Body of pancreas (tissue), 4 donors: ENCODE results near the gene ERC2. TPM values are rescaled to one million over a fixed set of nuclear protein-coding genes. Genes with fewer than 3 reads are reported as not detected.

Source experiments
- ATAC-seq: fragments of 150-250 bp; one replicate; pipeline ENCODE4 v1.9.1; 2016
- DNase-seq, 4 donors: peaks; one replicate each; pipeline ENCODE4 v3.0.0-alpha.2; 2019
- H3K27ac ChIP-seq, 4 donors: fragments of 200-600 bp; sonication (generic); 1 replicate in 3 of 4; 2 replicates in 1 of 4; pipeline versions ENCODE4 v1.5.1 to v1.6.1; 2016 to 2019; ENCODE audit warnings: mild to moderate bottlenecking in 1 of 4, mixed read lengths in 1 of 4, moderate library complexity in 1 of 4
- H3K27me3 ChIP-seq, 2 donors: fragments of 200-600 bp; sonication (generic); one replicate each; pipeline ENCODE4 v1.6.0; 2016; ENCODE audit warnings: mild to moderate bottlenecking in 1 of 2
- H3K36me3 ChIP-seq, 2 donors: fragments of 200-600 bp; sonication (generic); replicated peaks in 1 of 2; 2 replicates each; pipeline ENCODE4 v1.5.1; 2016; ENCODE audit warnings: low read depth in 2 of 2; ENCODE audit not compliant: insufficient read depth in 1 of 2
- H3K4me1 ChIP-seq: fragments of 200-600 bp; sonication (generic); one replicate; pipeline ENCODE4 v1.6.0; 2016
- H3K4me3 ChIP-seq, 2 donors: fragments of 200-600 bp; sonication (generic); 1 replicate in 1 of 2; 2 replicates in 1 of 2; pipeline ENCODE4 v1.5.1; 2016 to 2019
- H3K9me3 ChIP-seq, 3 donors: fragments of 200-600 bp; sonication (generic); 1 replicate in 2 of 3; 2 replicates in 1 of 3; pipeline ENCODE4 v1.5.1; 2016
- CTCF ChIP-seq, 7 experiments: fragments of 450-650 bp in 4 of 7; fragments of 200-600 bp in 3 of 7; sonication (generic) in 3 of 7; IDR thresholded peaks; one replicate each; pipeline ENCODE4 v1.5.1; 2016 to 2019; ENCODE audit warnings: antibody characterized with exemption in 7 of 7
- POLR2A ChIP-seq, 3 donors: fragments of 450-650 bp; IDR thresholded peaks; one replicate each; pipeline ENCODE4 v1.6.1; 2016; ENCODE audit warnings: antibody characterized with exemption in 3 of 3, mild to moderate bottlenecking in 2 of 3
- WGBS, 2 donors: methylation state at CpG; one replicate each; pipeline ENCODE4 v1.1.5; 2017; 5-methylcytosine and 5-hydroxymethylcytosine counted together
- intact Hi-C: fragments of 100-400 bp; cut with DNase I; formaldehyde crosslinking; loops from one replicate; pipeline ENCODE4 v1.15.1; 2023
- total RNA-seq, 2 donors: library from RNA; depleted of rRNA; stranded (reverse); fragments of >200 nt; gene quantifications; one replicate each; pipeline ENCODE4 v1.1.0, GENCODE V29; 2016

ERC2 gene
- total RNA-seq, 2 donors from 2014 or later: 4.0 to 4.7 TPM

GRCh38 chr3:55929154-55929869 is 539.0 kb downstream of the ERC2 start:
- H3K27me3 ChIP-seq: no peaks in the 10 kb centered on the region
- no peaks in the 10 kb centered on the region for H3K4me1 ChIP-seq
- H3K4me3 ChIP-seq: no peak overlapping the region
- 84 to 87% methylated on average over 4 of the region's 4 CpGs for WGBS, 2 donors
- H3K9me3 ChIP-seq: no peaks in the 10 kb centered on the region
- H3K36me3 ChIP-seq: no peaks in the 10 kb centered on the region
- H3K27ac ChIP-seq: no peak overlapping the region
- ATAC-seq (no peak), DNase-seq (no peak)
- TF ChIP-seq CTCF (IDR thresholded peaks at IDR 0.05) (no peak), POLR2A (IDR thresholded peaks at IDR 0.05) (no peak)
- intact Hi-C loops: no loop called here

- Histone ChIP-seq H3K27me3 (no peaks in the 10 kb centered on the region), H3K4me1 (no peaks in the 10 kb centered on the region), H3K9me3 (no peaks in the 10 kb centered on the region), H3K4me3 (no peak overlapping the region), H3K36me3 (no peaks in the 10 kb centered on the region), H3K27ac (no peak overlapping the region)
- DNase-seq (no peak), ATAC-seq (no peak)
- TF ChIP-seq CTCF (IDR thresholded peaks at IDR 0.05) (no peak), POLR2A (IDR thresholded peaks at IDR 0.05) (no peak)
- intact Hi-C loops: no loop called here
- 79 to 81% methylated on average over 1 of the region's 1 CpG for WGBS, 2 donors
These were observed 544.6 kb downstream of the ERC2 start for GRCh38 chr3:55923626-55924025.

GRCh38 chr3:55923207-55923606 is 545.1 kb downstream of the ERC2 start:
- Histone ChIP-seq H3K9me3 (no peaks in the 10 kb centered on the region), H3K27me3 (no peaks in the 10 kb centered on the region), H3K36me3 (no peaks in the 10 kb centered on the region), H3K4me3 (no peak overlapping the region), H3K4me1 (no peaks in the 10 kb centered on the region), H3K27ac (no peak overlapping the region)
- no peak for DNase-seq
- ATAC-seq: no peak
- WGBS, 2 donors: 59 to 63% methylated on average over 2 of the region's 2 CpGs
- intact Hi-C loops: no loop called here
- TF ChIP-seq POLR2A (IDR thresholded peaks at IDR 0.05) (no peak), CTCF (IDR thresholded peaks at IDR 0.05) (no peak)

GRCh38 chr3:55912880-55913279 is 555.4 kb downstream of the ERC2 start:
- DNase-seq (no peak), ATAC-seq (no peak)
- Histone ChIP-seq H3K27ac (no peak overlapping the region), H3K36me3 (no peaks in the 10 kb centered on the region), H3K4me1 (peaks cover 2% of the 10 kb centered on the region), H3K27me3 (no peaks in the 10 kb centered on the region), H3K4me3 (no peak overlapping the region), H3K9me3 (no peaks in the 10 kb centered on the region)
- no peak for TF ChIP-seq CTCF (IDR thresholded peaks at IDR 0.05)
- TF ChIP-seq POLR2A (IDR thresholded peaks at IDR 0.05): no peak
- intact Hi-C loops: no loop called here
- WGBS, 2 donors: 92 to 100% methylated on average over 2 of the region's 2 CpGs

- intact Hi-C loops: no loop called here
- TF ChIP-seq POLR2A (IDR thresholded peaks at IDR 0.05) (no peak), CTCF (IDR thresholded peaks at IDR 0.05) (no peak)
- H3K36me3 ChIP-seq: no peaks in the 10 kb centered on the region
- DNase-seq (no peak), ATAC-seq (no peak)
- peaks cover 7% of the 10 kb centered on the region for H3K4me1 ChIP-seq
- 91% methylated on average over 4 of the region's 4 CpGs for WGBS, 2 donors
- no peaks in the 10 kb centered on the region for H3K27me3 ChIP-seq
- no peaks in the 10 kb centered on the region for H3K9me3 ChIP-seq
- no peak overlapping the region for H3K27ac ChIP-seq
- no peak overlapping the region for H3K4me3 ChIP-seq
These were observed 557.0 kb downstream of the ERC2 start for GRCh38 chr3:55911266-55911665.
